ENCODE data around the gene THAP10. TPM values are rescaled to one million over a fixed set of nuclear protein-coding genes. Genes with fewer than 3 reads are reported as not detected.

The THAP10 gene
- total RNA-seq, 4 donors from 2014 or later, result 2.2 to 14.9 (median 8.3) TPM; not detected in 1

DNA sequence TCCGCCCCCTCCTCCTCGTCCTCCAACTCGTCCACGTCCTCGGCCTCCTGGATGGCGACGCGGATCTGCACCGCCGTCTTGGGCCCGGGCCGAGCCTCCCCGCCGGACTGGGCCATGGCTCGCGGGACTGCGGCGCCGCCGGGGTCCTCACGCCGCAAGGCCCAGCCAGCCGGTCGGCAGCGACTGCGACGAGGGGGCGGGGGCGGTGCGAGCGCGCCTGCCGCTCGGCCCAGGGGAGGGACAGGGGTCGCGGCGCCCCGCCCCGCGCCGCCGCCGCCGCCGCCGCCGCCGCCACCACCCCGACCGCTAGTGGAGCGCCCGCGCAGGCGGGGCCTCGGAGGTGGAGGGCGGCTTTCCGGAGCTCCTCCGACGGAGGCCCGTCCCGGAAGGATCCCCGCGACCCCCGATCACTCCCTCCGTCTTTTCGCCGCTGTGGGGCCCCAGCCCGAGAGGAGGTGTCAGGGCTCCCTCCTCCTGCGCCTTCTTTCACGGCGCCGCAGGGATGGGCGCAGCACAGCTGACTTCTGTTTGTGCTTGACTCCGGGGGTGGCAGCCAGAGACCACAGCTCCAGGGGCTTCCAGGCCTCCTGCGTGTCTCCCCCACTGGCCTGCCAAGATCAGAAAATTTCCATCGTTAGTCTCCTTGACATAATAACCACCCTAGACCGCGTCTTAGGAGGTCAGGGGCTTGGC lies 38.1 kb downstream of the THAP10 start, which contains the start of gene LARP6:
Gene LARP6, minus strand, starts transcription at position 185 of the 693 bp plus-strand sequence. Its CDS starts 69 bp downstream, at position 116.
- DNase-seq, result peak; percentile 27
- Histone ChIP-seq H3K4me3 (peak within 1 kb of the TSS; percentile 46 to 65 (median 61)), H3K27me3 (peaks cover 58% of the 10 kb centered on the region), H3K27ac (peak within 1 kb of the TSS; percentile 78 to 85 (median 80)), H3K9me3 (no peaks in the 10 kb centered on the region), H3K36me3 (no peaks in the 10 kb centered on the region), H3K4me1 (peaks cover 0 to 9% (median 3%) of the 10 kb centered on the region in 4 donors)
- WGBS, 2 donors (ENCODE audit: low coverage in 1 of 2), result 8% methylated on average over 10 of the region's 78 CpGs; no CpG with 5 or more reads in 1 of the 2 donors
- in situ Hi-C loops (cut with MboI; ENCODE audit: low pct_ligation_motif_present in 1 of 4, low pct_unique_long_range_greater_than_20kb in 1 of 4, low sequenced_read_pairs in 3 of 4), result no loop called here
- intact Hi-C loops (cut with DNase I; ENCODE audit: low total_unique reads), result no loop called here
- TF ChIP-seq POLR2AphosphoS5 (IDR thresholded peaks at IDR 0.05), result peak in 1 of 3 donors; percentile 37
- peak; percentile 36 for TF ChIP-seq POLR2A (IDR thresholded peaks at IDR 0.05)
- no peak for TF ChIP-seq EP300 (IDR thresholded peaks at IDR 0.05; ENCODE audit: low read depth)
- TF ChIP-seq, protein P1, sequence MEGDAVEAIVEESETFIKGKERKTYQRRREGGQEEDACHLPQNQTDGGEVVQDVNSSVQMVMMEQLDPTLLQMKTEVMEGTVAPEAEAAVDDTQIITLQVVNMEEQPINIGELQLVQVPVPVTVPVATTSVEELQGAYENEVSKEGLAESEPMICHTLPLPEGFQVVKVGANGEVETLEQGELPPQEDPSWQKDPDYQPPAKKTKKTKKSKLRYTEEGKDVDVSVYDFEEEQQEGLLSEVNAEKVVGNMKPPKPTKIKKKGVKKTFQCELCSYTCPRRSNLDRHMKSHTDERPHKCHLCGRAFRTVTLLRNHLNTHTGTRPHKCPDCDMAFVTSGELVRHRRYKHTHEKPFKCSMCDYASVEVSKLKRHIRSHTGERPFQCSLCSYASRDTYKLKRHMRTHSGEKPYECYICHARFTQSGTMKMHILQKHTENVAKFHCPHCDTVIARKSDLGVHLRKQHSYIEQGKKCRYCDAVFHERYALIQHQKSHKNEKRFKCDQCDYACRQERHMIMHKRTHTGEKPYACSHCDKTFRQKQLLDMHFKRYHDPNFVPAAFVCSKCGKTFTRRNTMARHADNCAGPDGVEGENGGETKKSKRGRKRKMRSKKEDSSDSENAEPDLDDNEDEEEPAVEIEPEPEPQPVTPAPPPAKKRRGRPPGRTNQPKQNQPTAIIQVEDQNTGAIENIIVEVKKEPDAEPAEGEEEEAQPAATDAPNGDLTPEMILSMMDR (IDR thresholded peaks at IDR 0.05), result no peak

DNA sequence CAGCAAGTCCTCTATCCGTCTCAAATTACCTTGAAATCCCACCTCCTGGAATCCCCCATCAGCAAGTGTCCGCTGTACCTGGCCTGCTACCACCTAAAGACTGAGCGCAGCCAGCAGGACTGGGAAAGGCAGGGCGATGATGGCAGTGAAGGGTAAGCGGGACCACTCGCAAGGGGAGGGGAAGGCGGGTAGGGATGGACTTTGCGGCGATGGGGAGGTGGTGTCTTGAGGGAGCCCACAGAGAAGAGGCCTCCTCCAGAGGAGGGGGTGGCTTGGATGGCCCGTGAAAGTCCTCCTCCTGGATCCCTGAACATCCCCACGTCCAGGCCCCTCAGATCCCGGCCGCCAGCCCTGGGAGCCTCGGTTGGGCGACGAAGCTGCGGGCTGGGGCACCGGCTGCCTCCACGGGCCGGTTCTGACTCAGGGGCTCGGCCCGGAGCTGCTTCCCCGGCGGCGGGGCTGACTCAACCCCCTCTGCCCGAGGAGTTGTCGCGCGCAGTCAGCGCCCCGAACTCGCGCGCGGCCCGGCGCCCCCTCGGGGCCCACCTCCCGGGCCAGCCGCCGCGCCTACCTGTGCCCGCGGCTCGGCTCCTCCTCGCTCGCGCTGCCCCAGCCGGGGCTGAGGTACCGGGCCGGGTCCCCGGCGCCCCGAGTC lies 38.8 kb downstream of the THAP10 start:
- intact Hi-C loops (cut with DNase I; ENCODE audit: low total_unique reads) (no loop called here), in situ Hi-C loops (cut with MboI; ENCODE audit: low pct_ligation_motif_present in 1 of 4, low pct_unique_long_range_greater_than_20kb in 1 of 4, low sequenced_read_pairs in 3 of 4) (no loop called here)
- Histone ChIP-seq H3K4me3 (peak overlapping the region; percentile 46 to 65 (median 61)), H3K4me1 (peaks cover 0 to 9% (median 3%) of the 10 kb centered on the region in 4 donors), H3K27ac (peak overlapping the region; percentile 78 to 85 (median 80)), H3K9me3 (no peaks in the 10 kb centered on the region), H3K27me3 (peaks cover 62% of the 10 kb centered on the region), H3K36me3 (no peaks in the 10 kb centered on the region)
- DNase-seq, result peak; percentile 11
- 17 to 40% methylated on average over 3 to 52 of the region's 54 CpGs for WGBS, 2 donors (ENCODE audit: low coverage in 1 of 2)
- no peak for TF ChIP-seq EP300 (IDR thresholded peaks at IDR 0.05; ENCODE audit: low read depth)
- no peak for TF ChIP-seq POLR2A (IDR thresholded peaks at IDR 0.05)
- no peak for TF ChIP-seq POLR2AphosphoS5 (IDR thresholded peaks at IDR 0.05)
- TF ChIP-seq, protein P1 (IDR thresholded peaks at IDR 0.05), result no peak

DNA sequence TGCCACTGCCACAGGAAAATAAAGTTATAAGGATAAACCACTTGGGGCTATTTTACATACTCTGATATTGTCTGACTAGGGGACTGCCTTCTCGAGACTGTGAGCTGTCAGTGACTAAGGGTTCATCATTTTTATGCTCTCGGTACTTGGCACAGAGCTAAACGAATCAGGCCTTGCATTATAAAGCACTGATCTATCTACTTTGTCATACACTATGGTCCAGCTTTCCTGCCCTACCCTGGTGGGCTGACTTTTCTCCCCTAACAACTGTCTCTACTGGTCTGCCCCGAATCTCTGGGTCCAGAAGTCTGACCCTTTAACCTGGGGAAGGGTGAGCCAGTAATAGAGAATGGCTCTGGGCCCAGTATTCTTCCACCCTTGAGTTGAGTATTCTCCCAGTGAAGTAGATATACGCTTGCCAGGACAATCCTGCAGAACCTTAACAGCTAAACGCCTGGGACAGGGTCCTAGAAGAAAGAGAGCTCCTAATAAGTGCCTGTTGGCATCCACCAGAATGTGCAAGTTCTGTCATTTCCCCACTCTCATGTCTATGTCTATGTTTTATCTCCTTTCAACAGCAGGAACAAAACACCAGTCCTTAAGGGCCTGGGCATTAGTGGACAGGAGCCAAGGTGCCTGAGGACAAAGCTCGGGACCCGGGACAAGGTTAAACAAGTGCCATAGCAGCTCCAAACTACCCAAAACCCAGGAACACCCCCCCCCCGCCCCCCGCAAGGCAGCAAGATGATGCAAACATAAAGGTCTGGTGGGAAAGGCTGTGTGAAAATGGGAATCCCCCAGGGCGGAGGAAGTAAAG lies 39.5 kb downstream of the THAP10 start:
- H3K36me3 ChIP-seq, result no peaks in the 10 kb centered on the region
- peak overlapping the region in 3 of 4 donors; percentile 46 to 65 (median 61) for H3K4me3 ChIP-seq
- no peaks in the 10 kb centered on the region for H3K9me3 ChIP-seq
- H3K27ac ChIP-seq, result peak overlapping the region; percentile 78 to 85 (median 80)
- WGBS, 2 donors (ENCODE audit: low coverage in 1 of 2), result 68 to 100% methylated on average over 3 to 11 of the region's 11 CpGs
- H3K27me3 ChIP-seq, result peaks cover 66% of the 10 kb centered on the region
- no peak for DNase-seq
- H3K4me1 ChIP-seq, result peaks cover 0 to 9% (median 3%) of the 10 kb centered on the region in 4 donors
- intact Hi-C loops (cut with DNase I; ENCODE audit: low total_unique reads) (no loop called here), in situ Hi-C loops (cut with MboI; ENCODE audit: low pct_ligation_motif_present in 1 of 4, low pct_unique_long_range_greater_than_20kb in 1 of 4, low sequenced_read_pairs in 3 of 4) (no loop called here)
- no peak for TF ChIP-seq POLR2A (IDR thresholded peaks at IDR 0.05)
- TF ChIP-seq, protein P1 (IDR thresholded peaks at IDR 0.05), result no peak
- no peak for TF ChIP-seq POLR2AphosphoS5 (IDR thresholded peaks at IDR 0.05)
- TF ChIP-seq EP300 (IDR thresholded peaks at IDR 0.05; ENCODE audit: low read depth), result no peak
